Measurements from ENCODE around the gene THEMIS. TPM values are rescaled to one million over a fixed set of nuclear protein-coding genes. Genes with fewer than 3 reads are reported as not detected.

THEMIS gene
- total RNA-seq, 1 donor from 2014 or later: 11.3 TPM

- Mint-ChIP-seq H3K4me3 (no peak overlapping the region), H3K27ac (no peak overlapping the region), H3K9me3 (peaks cover 4% of the 10 kb centered on the region), H3K27me3 (ENCODE audit: insufficient read depth) (no peaks in the 10 kb centered on the region), H3K4me1 (ENCODE audit: low read depth) (peaks cover 7% of the 10 kb centered on the region), H3K36me3 (ENCODE audit: low read depth) (peaks cover 57% of the 10 kb centered on the region)
- intact Hi-C loops (cut with micrococcal nuclease): loop anchor here (5.0 kb wide), 1 partner anchor 47 kb away; no protein-coding TSS in a partner anchor
- no peak for DNase-seq (ENCODE audit: low spot score)
Measured at GRCh38 chr6:127844529-127844928, 56.3 kb downstream of the THEMIS start.

GRCh38 chr6:127843582-127843981, 57.3 kb downstream of the THEMIS start:
- no peak for DNase-seq (ENCODE audit: low spot score)
- H3K9me3 Mint-ChIP-seq: no peaks in the 10 kb centered on the region
- H3K27me3 Mint-ChIP-seq (ENCODE audit: insufficient read depth): no peaks in the 10 kb centered on the region
- H3K27ac Mint-ChIP-seq: no peak overlapping the region
- H3K36me3 Mint-ChIP-seq (ENCODE audit: low read depth): peaks cover 51% of the 10 kb centered on the region
- H3K4me1 Mint-ChIP-seq (ENCODE audit: low read depth): peaks cover 7% of the 10 kb centered on the region
- intact Hi-C loops (cut with micrococcal nuclease): loop anchor here (5.0 kb wide), 1 partner anchor 46 kb away; no protein-coding TSS in a partner anchor
- H3K4me3 Mint-ChIP-seq: no peak overlapping the region

- intact Hi-C loops (cut with micrococcal nuclease): loop anchor here (5.0 kb wide), 1 partner anchor 45 kb away; no protein-coding TSS in a partner anchor
- Mint-ChIP-seq H3K36me3 (ENCODE audit: low read depth) (peaks cover 44% of the 10 kb centered on the region), H3K27ac (no peak overlapping the region), H3K9me3 (no peaks in the 10 kb centered on the region), H3K27me3 (ENCODE audit: insufficient read depth) (no peaks in the 10 kb centered on the region), H3K4me1 (ENCODE audit: low read depth) (peaks cover 7% of the 10 kb centered on the region), H3K4me3 (no peak overlapping the region)
- DNase-seq (ENCODE audit: low spot score): no peak
Measured at GRCh38 chr6:127842562-127842961, 58.3 kb downstream of the THEMIS start.

GRCh38 chr6:127841811-127842210, 59.0 kb downstream of the THEMIS start:
- Mint-ChIP-seq H3K9me3 (no peaks in the 10 kb centered on the region), H3K36me3 (ENCODE audit: low read depth) (peaks cover 39% of the 10 kb centered on the region)

GRCh38 chr6:127834136-127834535, 66.7 kb downstream of the THEMIS start:
- Mint-ChIP-seq H3K36me3 (ENCODE audit: low read depth) (peaks cover 27% of the 10 kb centered on the region), H3K9me3 (no peaks in the 10 kb centered on the region), H3K27me3 (ENCODE audit: insufficient read depth) (no peaks in the 10 kb centered on the region), H3K4me1 (ENCODE audit: low read depth) (peaks cover 16% of the 10 kb centered on the region), H3K27ac (no peak overlapping the region), H3K4me3 (no peak overlapping the region)
- DNase-seq (ENCODE audit: low spot score): no peak
- intact Hi-C loops (cut with micrococcal nuclease): no loop called here

More at GRCh38 chr6:127841811-127842210, 59.0 kb downstream of the THEMIS start:
- H3K4me1 Mint-ChIP-seq (ENCODE audit: low read depth): peaks cover 4% of the 10 kb centered on the region
- H3K27me3 Mint-ChIP-seq (ENCODE audit: insufficient read depth): no peaks in the 10 kb centered on the region
- no peak overlapping the region for H3K27ac Mint-ChIP-seq
- no peak for DNase-seq (ENCODE audit: low spot score)
- intact Hi-C loops (cut with micrococcal nuclease): loop anchor here (5.0 kb wide), 1 partner anchor 45 kb away; no protein-coding TSS in a partner anchor
- H3K4me3 Mint-ChIP-seq: no peak overlapping the region

GRCh38 chr6:127833336-127833735, 67.5 kb downstream of the THEMIS start:
- no peaks in the 10 kb centered on the region for H3K27me3 Mint-ChIP-seq (ENCODE audit: insufficient read depth)
- peaks cover 34% of the 10 kb centered on the region for H3K36me3 Mint-ChIP-seq (ENCODE audit: low read depth)
- no peaks in the 10 kb centered on the region for H3K9me3 Mint-ChIP-seq
- intact Hi-C loops (cut with micrococcal nuclease): no loop called here
- peaks cover 16% of the 10 kb centered on the region for H3K4me1 Mint-ChIP-seq (ENCODE audit: low read depth)
- H3K27ac Mint-ChIP-seq: no peak overlapping the region
- DNase-seq (ENCODE audit: low spot score): no peak
- H3K4me3 Mint-ChIP-seq: no peak overlapping the region

- no peak overlapping the region for H3K4me3 Mint-ChIP-seq
- H3K4me1 Mint-ChIP-seq (ENCODE audit: low read depth): peaks cover 21% of the 10 kb centered on the region
- peaks cover 42% of the 10 kb centered on the region for H3K36me3 Mint-ChIP-seq (ENCODE audit: low read depth)
Measured at GRCh38 chr6:127832381-127832780, 68.5 kb downstream of the THEMIS start.

GRCh38 chr6:127824061-127824460, 76.8 kb downstream of the THEMIS start:
- H3K4me1 Mint-ChIP-seq (ENCODE audit: low read depth): peaks cover 18% of the 10 kb centered on the region

More at GRCh38 chr6:127832381-127832780, 68.5 kb downstream of the THEMIS start:
- intact Hi-C loops (cut with micrococcal nuclease): no loop called here
- no peak for DNase-seq (ENCODE audit: low spot score)
- H3K27me3 Mint-ChIP-seq (ENCODE audit: insufficient read depth): no peaks in the 10 kb centered on the region
- no peak overlapping the region for H3K27ac Mint-ChIP-seq
- no peaks in the 10 kb centered on the region for H3K9me3 Mint-ChIP-seq

GRCh38 chr6:127821431-127821830, 79.4 kb downstream of the THEMIS start:
- H3K36me3 Mint-ChIP-seq (ENCODE audit: low read depth): peaks cover 42% of the 10 kb centered on the region
- H3K27ac Mint-ChIP-seq: no peak overlapping the region
- no peak for DNase-seq (ENCODE audit: low spot score)
- no peak overlapping the region for H3K4me3 Mint-ChIP-seq
- H3K4me1 Mint-ChIP-seq (ENCODE audit: low read depth): peaks cover 35% of the 10 kb centered on the region
- no peaks in the 10 kb centered on the region for H3K9me3 Mint-ChIP-seq
- intact Hi-C loops (cut with micrococcal nuclease): no loop called here
- H3K27me3 Mint-ChIP-seq (ENCODE audit: insufficient read depth): no peaks in the 10 kb centered on the region

More at GRCh38 chr6:127824061-127824460, 76.8 kb downstream of the THEMIS start:
- H3K36me3 Mint-ChIP-seq (ENCODE audit: low read depth): peaks cover 54% of the 10 kb centered on the region
- intact Hi-C loops (cut with micrococcal nuclease): no loop called here
- no peak overlapping the region for H3K27ac Mint-ChIP-seq
- no peaks in the 10 kb centered on the region for H3K27me3 Mint-ChIP-seq (ENCODE audit: insufficient read depth)
- H3K4me3 Mint-ChIP-seq: no peak overlapping the region
- H3K9me3 Mint-ChIP-seq: no peaks in the 10 kb centered on the region
- no peak for DNase-seq (ENCODE audit: low spot score)

GRCh38 chr6:127818149-127818548, 82.7 kb downstream of the THEMIS start:
- peaks cover 38% of the 10 kb centered on the region for H3K36me3 Mint-ChIP-seq (ENCODE audit: low read depth)
- H3K27me3 Mint-ChIP-seq (ENCODE audit: insufficient read depth): no peaks in the 10 kb centered on the region
- no peak overlapping the region for H3K4me3 Mint-ChIP-seq
- H3K27ac Mint-ChIP-seq: peak overlapping the region; percentile 37
- H3K4me1 Mint-ChIP-seq (ENCODE audit: low read depth): peaks cover 58% of the 10 kb centered on the region
- no peak for DNase-seq (ENCODE audit: low spot score)
- intact Hi-C loops (cut with micrococcal nuclease): loop anchor here (5.0 kb wide), 4 partner anchors 36 to 551 kb away; partner anchors contain the start of gene RNF146
- H3K9me3 Mint-ChIP-seq: no peaks in the 10 kb centered on the region

- Mint-ChIP-seq H3K4me1 (ENCODE audit: low read depth) (peaks cover 73% of the 10 kb centered on the region), H3K27ac (no peak overlapping the region), H3K4me3 (no peak overlapping the region), H3K27me3 (ENCODE audit: insufficient read depth) (no peaks in the 10 kb centered on the region), H3K9me3 (no peaks in the 10 kb centered on the region), H3K36me3 (ENCODE audit: low read depth) (peaks cover 42% of the 10 kb centered on the region)
- no peak for DNase-seq (ENCODE audit: low spot score)
- intact Hi-C loops (cut with micrococcal nuclease): loop anchor here (5.0 kb wide), 4 partner anchors 34 to 549 kb away; partner anchors contain the start of gene RNF146
Measured at GRCh38 chr6:127816643-127817042, 84.2 kb downstream of the THEMIS start.

- H3K27me3 Mint-ChIP-seq (ENCODE audit: insufficient read depth): no peaks in the 10 kb centered on the region
- H3K9me3 Mint-ChIP-seq: no peaks in the 10 kb centered on the region
- H3K4me1 Mint-ChIP-seq (ENCODE audit: low read depth): peaks cover 75% of the 10 kb centered on the region
Measured at GRCh38 chr6:127813699-127814027, 87.2 kb downstream of the THEMIS start.

GRCh38 chr6:127812985-127813698, 87.7 kb downstream of the THEMIS start:
- peaks cover 40% of the 10 kb centered on the region for H3K36me3 Mint-ChIP-seq (ENCODE audit: low read depth)
- intact Hi-C loops (cut with micrococcal nuclease): no loop called here
- no peak overlapping the region for H3K4me3 Mint-ChIP-seq

More at GRCh38 chr6:127813699-127814027, 87.2 kb downstream of the THEMIS start:
- Mint-ChIP-seq H3K4me3 (no peak overlapping the region), H3K36me3 (ENCODE audit: low read depth) (peaks cover 43% of the 10 kb centered on the region), H3K27ac (peak overlapping the region; percentile 29)
- intact Hi-C loops (cut with micrococcal nuclease): no loop called here
- DNase-seq (ENCODE audit: low spot score): no peak

More at GRCh38 chr6:127812985-127813698, 87.7 kb downstream of the THEMIS start:
- Mint-ChIP-seq H3K4me1 (ENCODE audit: low read depth) (peaks cover 75% of the 10 kb centered on the region), H3K27ac (peak overlapping the region; percentile 29), H3K27me3 (ENCODE audit: insufficient read depth) (no peaks in the 10 kb centered on the region), H3K9me3 (no peaks in the 10 kb centered on the region)
- DNase-seq (ENCODE audit: low spot score): no peak

All from activated T-helper 1 cell treated with anti-CD3 and anti-CD28 coated beads, Interleukin-12 subunit alpha, Interleukin-12 subunit beta, Interleukin-2, Interleukin-4 antibody, amounts not matched to agents 30 ng/mL and 10 ng/mL and 1 ng/mL, durations not matched to agents 14 hours and 24 hours and 36 hours (primary cell).